Immature natural killer cell (primary cell): Measurements from ENCODE around the gene AFAP1. TPM values are rescaled to one million over a fixed set of nuclear protein-coding genes. Genes with fewer than 3 reads are reported as not detected.
A peak's percentile ranks its signal among the peaks of the same experiment; 100 is the strongest.

Experiments
- DNase-seq, 3 donors: peaks; one replicate each; pipeline ENCODE4 v3.0.0; 2022; ENCODE audit warnings: mixed read lengths in 1 of 3
- H3K27ac Mint-ChIP-seq, 6 donors: one replicate each; pipeline ENCODE4 v1.8.0; 2020; ENCODE audit warnings: mixed read lengths in 6 of 6, mild to moderate bottlenecking in 5 of 6, inconsistent platforms in 4 of 6, moderate library complexity in 3 of 6
- H3K27me3 Mint-ChIP-seq, 3 donors: one replicate each; pipeline ENCODE4 v1.8.0; 2020 to 2021; ENCODE audit warnings: low read depth in 3 of 3, mild to moderate bottlenecking in 3 of 3, mixed read lengths in 3 of 3, moderate library complexity in 3 of 3, inconsistent platforms in 1 of 3
- H3K36me3 Mint-ChIP-seq, 3 donors: one replicate each; pipeline ENCODE4 v1.8.0; 2020; ENCODE audit warnings: mixed read lengths in 3 of 3, inconsistent platforms in 2 of 3, mild to moderate bottlenecking in 2 of 3
- H3K4me1 Mint-ChIP-seq, 2 donors: one replicate each; pipeline ENCODE4 v1.8.0; 2020; ENCODE audit warnings: inconsistent platforms in 2 of 2, mild to moderate bottlenecking in 2 of 2, mixed read lengths in 2 of 2, moderate library complexity in 1 of 2
- H3K4me3 Mint-ChIP-seq, 5 donors: one replicate each; pipeline ENCODE4 v1.8.0; 2020; ENCODE audit warnings: mild to moderate bottlenecking in 5 of 5, mixed read lengths in 5 of 5, inconsistent platforms in 3 of 5, moderate library complexity in 3 of 5
- H3K9me3 Mint-ChIP-seq, 6 donors: one replicate each; pipeline ENCODE4 v1.8.0; 2020; ENCODE audit warnings: mild to moderate bottlenecking in 6 of 6, mixed read lengths in 6 of 6, inconsistent platforms in 4 of 6, moderate library complexity in 3 of 6
- polyA plus RNA-seq, 3 donors: library from polyadenylated mRNA; unstranded; fragments of 300-500 nt; fragmentation: Illumina TruSeq; gene quantifications; one replicate each; pipeline ENCODE4 v1.2.3, GENCODE V29; 2021

Gene AFAP1
- polyA plus RNA-seq, 3 donors from 2014 or later = 0.32 to 1.2 TPM; not detected in 1

- no peak for DNase-seq
- Mint-ChIP-seq H3K27me3 (peaks cover 0 to 5% (median 0%) of the 10 kb centered on the region in 3 donors), H3K9me3 (no peaks in the 10 kb centered on the region), H3K4me3 (no peak overlapping the region), H3K4me1 (no peaks in the 10 kb centered on the region), H3K36me3 (peaks cover 0 to 7% (median 0%) of the 10 kb centered on the region in 3 donors), H3K27ac (no peak overlapping the region)
Measured at GRCh38 chr4:7731437-7731836, 208.2 kb downstream of the AFAP1 start.

- no peak overlapping the region for H3K27ac Mint-ChIP-seq
- no peak for DNase-seq
- peaks cover 0 to 1% (median 0%) of the 10 kb centered on the region in 6 donors for H3K9me3 Mint-ChIP-seq
- H3K4me3 Mint-ChIP-seq = no peak overlapping the region
- H3K27me3 Mint-ChIP-seq = peaks cover 1 to 13% (median 2%) of the 10 kb centered on the region in 3 donors
- peaks cover 0 to 7% (median 0%) of the 10 kb centered on the region in 3 donors for H3K36me3 Mint-ChIP-seq
- peaks cover 0 to 4% of the 10 kb centered on the region in 2 donors for H3K4me1 Mint-ChIP-seq
Measured at GRCh38 chr4:7727749-7728148, 211.9 kb downstream of the AFAP1 start.

- Mint-ChIP-seq H3K4me1 (peaks cover 0 to 4% of the 10 kb centered on the region in 2 donors), H3K27me3 (peaks cover 4 to 13% (median 8%) of the 10 kb centered on the region in 3 donors), H3K4me3 (no peak overlapping the region), H3K27ac (no peak overlapping the region), H3K9me3 (peaks cover 0 to 1% (median 0%) of the 10 kb centered on the region in 6 donors), H3K36me3 (peaks cover 0 to 7% (median 0%) of the 10 kb centered on the region in 3 donors)
- no peak for DNase-seq
Measured at GRCh38 chr4:7726665-7727413, 212.8 kb downstream of the AFAP1 start.

GRCh38 chr4:7725951-7726350 is 213.7 kb downstream of the AFAP1 start:
- no peak overlapping the region for H3K4me3 Mint-ChIP-seq
- peaks cover 0 to 7% (median 0%) of the 10 kb centered on the region in 3 donors for H3K36me3 Mint-ChIP-seq
- H3K27me3 Mint-ChIP-seq = peaks cover 4 to 16% (median 8%) of the 10 kb centered on the region in 3 donors
- H3K9me3 Mint-ChIP-seq = peaks cover 0 to 1% (median 0%) of the 10 kb centered on the region in 6 donors
- peaks cover 0 to 4% of the 10 kb centered on the region in 2 donors for H3K4me1 Mint-ChIP-seq
- H3K27ac Mint-ChIP-seq = no peak overlapping the region
- DNase-seq = no peak

- Mint-ChIP-seq H3K36me3 (no peaks in the 10 kb centered on the region), H3K9me3 (peaks cover 0 to 1% (median 0%) of the 10 kb centered on the region in 6 donors), H3K27me3 (peaks cover 14 to 16% (median 15%) of the 10 kb centered on the region in 3 donors), H3K27ac (peak overlapping the region in 1 of 6 donors; percentile 53), H3K4me1 (peaks cover 7 to 8% of the 10 kb centered on the region in 2 donors), H3K4me3 (no peak overlapping the region)
- DNase-seq = no peak
Measured at GRCh38 chr4:7723625-7724024, 216.0 kb downstream of the AFAP1 start.

- peaks cover 15 to 16% (median 16%) of the 10 kb centered on the region in 3 donors for H3K27me3 Mint-ChIP-seq
- DNase-seq = no peak
- H3K4me3 Mint-ChIP-seq = no peak overlapping the region
- peak overlapping the region in 2 of 6 donors; percentile 10 to 69 for H3K27ac Mint-ChIP-seq
- H3K36me3 Mint-ChIP-seq = no peaks in the 10 kb centered on the region
- H3K4me1 Mint-ChIP-seq = peaks cover 10 to 16% of the 10 kb centered on the region in 2 donors
- peaks cover 0 to 1% (median 0%) of the 10 kb centered on the region in 6 donors for H3K9me3 Mint-ChIP-seq
Measured at GRCh38 chr4:7722766-7723387, 216.8 kb downstream of the AFAP1 start.

- H3K4me3 Mint-ChIP-seq = no peak overlapping the region
- H3K4me1 Mint-ChIP-seq = peaks cover 14 to 16% of the 10 kb centered on the region in 2 donors
- no peak for DNase-seq
- H3K9me3 Mint-ChIP-seq = peaks cover 0 to 1% (median 0%) of the 10 kb centered on the region in 6 donors
- H3K36me3 Mint-ChIP-seq = no peaks in the 10 kb centered on the region
- H3K27ac Mint-ChIP-seq = peak overlapping the region in 1 of 6 donors; percentile 69
- H3K27me3 Mint-ChIP-seq = peaks cover 14 to 17% (median 15%) of the 10 kb centered on the region in 3 donors
Measured at GRCh38 chr4:7721984-7722551, 217.6 kb downstream of the AFAP1 start.

GRCh38 chr4:7719354-7720174 is 220.1 kb downstream of the AFAP1 start:
- H3K27ac Mint-ChIP-seq = peak overlapping the region in 1 of 6 donors; percentile 29
- peaks cover 9 to 17% (median 16%) of the 10 kb centered on the region in 3 donors for H3K27me3 Mint-ChIP-seq
- peak; percentile 59 to 71 (median 63) for DNase-seq
- peaks cover 15 to 16% of the 10 kb centered on the region in 2 donors for H3K4me1 Mint-ChIP-seq
- H3K36me3 Mint-ChIP-seq = peaks cover 0 to 8% (median 7%) of the 10 kb centered on the region in 3 donors
- peaks cover 0 to 3% (median under 1%) of the 10 kb centered on the region in 6 donors for H3K9me3 Mint-ChIP-seq
- no peak overlapping the region for H3K4me3 Mint-ChIP-seq

- peaks cover 6 to 15% (median 15%) of the 10 kb centered on the region in 3 donors for H3K27me3 Mint-ChIP-seq
- peaks cover 0 to 8% (median 7%) of the 10 kb centered on the region in 3 donors for H3K36me3 Mint-ChIP-seq
- peaks cover 12 to 16% of the 10 kb centered on the region in 2 donors for H3K4me1 Mint-ChIP-seq
- peak overlapping the region in 3 of 6 donors; percentile 21 to 80 (median 30) for H3K27ac Mint-ChIP-seq
- H3K4me3 Mint-ChIP-seq = no peak overlapping the region
- H3K9me3 Mint-ChIP-seq = peaks cover 0 to 3% (median 0%) of the 10 kb centered on the region in 6 donors
- DNase-seq = no peak
Measured at GRCh38 chr4:7717946-7718490, 221.6 kb downstream of the AFAP1 start.

- H3K4me1 Mint-ChIP-seq = peaks cover 12 to 16% of the 10 kb centered on the region in 2 donors
- H3K9me3 Mint-ChIP-seq = peaks cover 0 to 3% (median 0%) of the 10 kb centered on the region in 6 donors
- H3K4me3 Mint-ChIP-seq = no peak overlapping the region
- peak overlapping the region in 2 of 6 donors; percentile 70 to 76 for H3K27ac Mint-ChIP-seq
- DNase-seq = no peak
- H3K27me3 Mint-ChIP-seq = peaks cover 6 to 13% (median 11%) of the 10 kb centered on the region in 3 donors
- H3K36me3 Mint-ChIP-seq = peaks cover 0 to 8% (median 7%) of the 10 kb centered on the region in 3 donors
Measured at GRCh38 chr4:7717161-7717560, 222.5 kb downstream of the AFAP1 start.

GRCh38 chr4:7716010-7716721 is 223.5 kb downstream of the AFAP1 start:
- H3K4me1 Mint-ChIP-seq = peaks cover 12 to 16% of the 10 kb centered on the region in 2 donors
- peaks cover 3 to 13% (median 8%) of the 10 kb centered on the region in 3 donors for H3K27me3 Mint-ChIP-seq
- peaks cover 0 to 3% (median 0%) of the 10 kb centered on the region in 6 donors for H3K9me3 Mint-ChIP-seq
- peaks cover 0 to 8% (median 7%) of the 10 kb centered on the region in 3 donors for H3K36me3 Mint-ChIP-seq
- no peak for DNase-seq
- H3K4me3 Mint-ChIP-seq = no peak overlapping the region
- peak overlapping the region in 2 of 6 donors; percentile 6 to 13 for H3K27ac Mint-ChIP-seq
